GM12891 (cell line): Measurements from ENCODE around the gene RALGPS1.

Experiments used
- PAX5 ChIP-seq: IDR thresholded peaks from 2 replicates; pipeline ENCODE4 v1.6.1; 2011; ENCODE audit warnings: low read length, moderate library complexity, mild to moderate bottlenecking; ENCODE audit not compliant: insufficient read depth, severe bottlenecking
- POLR2A ChIP-seq: IDR thresholded peaks from 2 replicates; pipeline ENCODE4 v1.6.1; 2011; ENCODE audit warnings: low read depth, low read length, control low read depth
- POLR2AphosphoS5 ChIP-seq: IDR thresholded peaks from 2 replicates; pipeline ENCODE4 v1.6.1; 2011; ENCODE audit warnings: low read depth, low read length, control low read depth
- POU2F2 ChIP-seq: IDR thresholded peaks from 2 replicates; pipeline ENCODE4 v1.6.1; 2011; ENCODE audit warnings: low read depth, mild to moderate bottlenecking, control low read depth, low read length, moderate library complexity
- SPI1 ChIP-seq: IDR thresholded peaks from 2 replicates; pipeline ENCODE4 v1.6.1; 2011; ENCODE audit warnings: low read depth, low read length, control low read depth
- TAF1 ChIP-seq: IDR thresholded peaks from 2 replicates; pipeline ENCODE4 v1.6.1; 2011; ENCODE audit warnings: low read depth, low read length, control low read depth

DNA sequence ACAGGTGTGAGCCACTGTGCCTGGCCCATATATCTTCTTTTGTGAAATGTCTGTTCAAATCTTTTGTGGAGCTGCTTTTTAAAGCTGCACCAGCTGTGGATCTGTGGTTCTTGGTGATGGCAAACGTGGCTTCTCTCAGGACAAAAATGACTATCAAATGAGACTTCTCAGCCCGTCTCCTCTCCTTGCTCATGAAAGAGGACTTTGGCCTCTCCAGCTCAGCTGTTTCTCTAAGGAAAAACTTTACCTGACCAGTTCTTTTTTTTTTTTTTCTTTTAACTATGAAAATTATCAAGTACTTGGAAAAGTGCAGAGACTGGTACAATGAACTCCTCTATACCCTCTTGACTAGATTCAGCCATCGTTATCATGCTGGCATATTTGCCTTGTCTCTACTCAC lies 44.8 kb downstream of the RALGPS1 start:
- TF ChIP-seq TAF1 (no peak), POLR2AphosphoS5 (no peak), POLR2A (no peak), SPI1 (no peak), POU2F2 (no peak), PAX5 (no peak)
